HL-60 (cell line): ENCODE measurements around the gene NFIL3.

ENCODE experiments used
- CTCF ChIP-seq: IDR thresholded peaks from one replicate; pipeline ENCODE4 v1.5.1; 2011; ENCODE audit warnings: low read length, control low read depth, inconsistent platforms; ENCODE audit not compliant: insufficient read depth
- GABPA ChIP-seq: IDR thresholded peaks from 2 replicates; pipeline ENCODE4 v1.6.1; 2012; ENCODE audit warnings: low read depth
- POLR2AphosphoS5 ChIP-seq: IDR thresholded peaks from 2 replicates; pipeline ENCODE4 v1.6.1; 2012; ENCODE audit warnings: low read depth
- REST ChIP-seq: IDR thresholded peaks from 2 replicates; pipeline ENCODE4 v1.6.1; 2012; ENCODE audit warnings: low read depth; ENCODE audit not compliant: insufficient replicate concordance
- SPI1 ChIP-seq: IDR thresholded peaks from 2 replicates; pipeline ENCODE4 v1.6.1; 2012; ENCODE audit warnings: low read depth, mild to moderate bottlenecking, borderline replicate concordance

- no peak for TF ChIP-seq CTCF
- no peak for TF ChIP-seq REST
- TF ChIP-seq POLR2AphosphoS5: no peak
- TF ChIP-seq GABPA: no peak
- TF ChIP-seq SPI1: no peak
Measured at GRCh38 chr9:91429501-91429900, 5.9 kb upstream of the NFIL3 start.
